H9 (cell line): ENCODE measurements around the gene ITPK1. TPM values are rescaled to one million over a fixed set of nuclear protein-coding genes. Genes with fewer than 3 reads are reported as not detected.
"Not testable (repeated sequence)": the region's sequence is repeated elsewhere in the genome, so short reads cannot be mapped to it uniquely, and the experiment has no call there.

Experiments
- DNase-seq: peaks from one replicate; pipeline ENCODE4 v3.0.0-alpha.2; 2017
- H2AFZ ChIP-seq: one replicate; pipeline ENCODE4 v1.6.1; 2013; ENCODE audit warnings: mild to moderate bottlenecking, low read length, control low read depth, moderate library complexity
- H2AK5ac ChIP-seq: 2 replicates; pipeline ENCODE4 v1.6.1; 2013; ENCODE audit warnings: low read length, control low read depth, mixed read lengths; ENCODE audit not compliant: insufficient read length
- H2BK120ac ChIP-seq: one replicate; pipeline ENCODE4 v1.6.1; 2013; ENCODE audit warnings: low read depth, mild to moderate bottlenecking, low read length, control low read depth, inconsistent platforms; ENCODE audit not compliant: poor library complexity, severe bottlenecking
- H2BK12ac ChIP-seq: 2 replicates; pipeline ENCODE4 v1.6.1; 2013; ENCODE audit warnings: low read length, control low read depth, mixed read lengths, low read depth; ENCODE audit not compliant: insufficient read length
- H2BK15ac ChIP-seq: 2 replicates; pipeline ENCODE4 v1.6.1; 2013; ENCODE audit warnings: low read depth, low read length, control low read depth
- H2BK20ac ChIP-seq: one replicate; pipeline ENCODE4 v1.6.1; 2013; ENCODE audit warnings: low read depth, mild to moderate bottlenecking, low read length, control low read depth, inconsistent platforms; ENCODE audit not compliant: poor library complexity, severe bottlenecking
- H2BK5ac ChIP-seq: 2 replicates; pipeline ENCODE4 v1.6.1; 2013; ENCODE audit warnings: low read length, control low read depth, mixed read lengths; ENCODE audit not compliant: insufficient read length
- H3K14ac ChIP-seq: 2 replicates; pipeline ENCODE4 v1.6.1; 2013; ENCODE audit warnings: low read length, control low read depth; ENCODE audit not compliant: insufficient read depth
- H3K18ac ChIP-seq: 2 replicates; pipeline ENCODE4 v1.6.1; 2013; ENCODE audit warnings: low read depth, mild to moderate bottlenecking, mixed read lengths, low read length, control low read depth; ENCODE audit not compliant: insufficient read length
- H3K23ac ChIP-seq: 2 replicates; pipeline ENCODE4 v1.6.1; 2013; ENCODE audit warnings: low read length, control low read depth, mixed read lengths, low read depth; ENCODE audit not compliant: insufficient read length
- H3K23me2 ChIP-seq: 2 replicates; pipeline ENCODE4 v1.6.1; 2013; ENCODE audit warnings: low read depth, mild to moderate bottlenecking, mixed read lengths, low read length, control low read depth; ENCODE audit not compliant: insufficient read length, poor library complexity, severe bottlenecking
- H3K27ac ChIP-seq: 2 replicates; pipeline ENCODE4 v1.5.1; 2013; ENCODE audit warnings: low read length, control low read depth, mixed read lengths, low read depth; ENCODE audit not compliant: insufficient read length
- H3K27me3 ChIP-seq: 2 replicates; pipeline ENCODE4 v1.6.1; 2013; ENCODE audit warnings: low read length, control low read depth, inconsistent platforms; ENCODE audit not compliant: insufficient read depth
- H3K4ac ChIP-seq: 2 replicates; pipeline ENCODE4 v1.6.1; 2013; ENCODE audit warnings: low read depth, mild to moderate bottlenecking, control low read depth, inconsistent platforms, low read length, moderate library complexity
- H3K4me1 ChIP-seq: 2 replicates; pipeline ENCODE4 v1.6.1; 2013; ENCODE audit warnings: low read length, control low read depth, inconsistent platforms; ENCODE audit not compliant: insufficient read depth
- H3K4me2 ChIP-seq: 2 replicates; pipeline ENCODE4 v1.6.1; 2013; ENCODE audit warnings: low read length, control low read depth, mixed read lengths; ENCODE audit not compliant: insufficient read length, insufficient read depth
- H3K56ac ChIP-seq: 2 replicates; pipeline ENCODE4 v1.6.1; 2013; ENCODE audit warnings: low read depth, mild to moderate bottlenecking, mixed read lengths, low read length, control low read depth; ENCODE audit not compliant: insufficient read length
- H3K79me1 ChIP-seq: 2 replicates; pipeline ENCODE4 v1.6.1; 2013; ENCODE audit warnings: low read depth, mild to moderate bottlenecking, moderate library complexity, low read length, control low read depth, inconsistent platforms; ENCODE audit not compliant: insufficient read depth, poor library complexity, severe bottlenecking
- H3K79me2 ChIP-seq: 2 replicates; pipeline ENCODE4 v1.6.1; 2013; ENCODE audit warnings: low read length, control low read depth, inconsistent platforms; ENCODE audit not compliant: insufficient read depth
- H3K9ac ChIP-seq: 2 replicates; pipeline ENCODE4 v1.6.1; 2013; ENCODE audit warnings: low read length, control low read depth, mixed read lengths; ENCODE audit not compliant: insufficient read length; ENCODE audit errors: extremely low read depth
- H3K9me3 ChIP-seq: one replicate; pipeline ENCODE4 v1.6.1; 2013; ENCODE audit warnings: low read depth, low read length, inconsistent platforms; ENCODE audit not compliant: control insufficient read depth
- H3T11ph ChIP-seq: one replicate; pipeline ENCODE4 v1.6.1; 2013; ENCODE audit warnings: mild to moderate bottlenecking, low read length, control low read depth, inconsistent platforms
- H4K20me1 ChIP-seq: one replicate; pipeline ENCODE4 v1.6.1; 2013; ENCODE audit not compliant: control insufficient read depth, insufficient read length, insufficient read depth
- H4K5ac ChIP-seq: 2 replicates; pipeline ENCODE4 v1.6.1; 2013; ENCODE audit warnings: low read depth, mild to moderate bottlenecking, mixed read lengths, low read length, control low read depth; ENCODE audit not compliant: insufficient read length
- H4K8ac ChIP-seq: replicated peaks from 2 replicates; pipeline ENCODE4 v1.6.1; 2013; ENCODE audit warnings: low read length, control low read depth, mixed read lengths, low read depth; ENCODE audit not compliant: insufficient read length
- H4K91ac ChIP-seq: 2 replicates; pipeline ENCODE4 v1.6.1; 2013; ENCODE audit warnings: low read depth, mild to moderate bottlenecking, moderate library complexity, mixed read lengths, low read length, control low read depth; ENCODE audit not compliant: insufficient read length
- H3K27ac Mint-ChIP-seq, 3 experiments: 2 replicates in 2 of 3; 3 replicates in 1 of 3; pipeline ENCODE4 v1.8.0; 2020 to 2021; ENCODE audit warnings: mixed read lengths in 3 of 3, mild to moderate bottlenecking in 1 of 3, moderate library complexity in 1 of 3
- H3K27me3 Mint-ChIP-seq: 2 replicates; pipeline ENCODE4 v1.8.0; 2021; ENCODE audit warnings: low read depth, mild to moderate bottlenecking, moderate library complexity, mixed read lengths
- H3K36me3 Mint-ChIP-seq, 3 experiments: 2 replicates in 2 of 3; 3 replicates in 1 of 3; pipeline ENCODE4 v1.8.0; 2020 to 2021; ENCODE audit warnings: low read depth in 3 of 3, mixed read lengths in 3 of 3; ENCODE audit not compliant: insufficient read depth in 1 of 3
- H3K4me1 Mint-ChIP-seq, 2 experiments: 2 replicates each; pipeline ENCODE4 v1.8.0; 2020; ENCODE audit warnings: mixed read lengths in 2 of 2
- H3K4me3 Mint-ChIP-seq, 2 experiments: 2 replicates in 1 of 2; 3 replicates in 1 of 2; pipeline ENCODE4 v1.8.0; 2020 to 2021; ENCODE audit warnings: mild to moderate bottlenecking in 2 of 2, mixed read lengths in 2 of 2, moderate library complexity in 1 of 2
- H3K9me3 Mint-ChIP-seq, 2 experiments: 2 replicates in 1 of 2; 3 replicates in 1 of 2; pipeline ENCODE4 v1.8.0; 2020; ENCODE audit warnings: mild to moderate bottlenecking in 2 of 2, mixed read lengths in 2 of 2, moderate library complexity in 1 of 2
- CTCF ChIP-seq: fragments of 200-600 bp; sonication (generic); conservative IDR thresholded peaks from 3 replicates; pipeline ENCODE4 v1.8.0; 2021; ENCODE audit warnings: antibody characterized with exemption, mild to moderate bottlenecking
- WGBS: extraction: QIAGEN DNeasy Blood & Tissue Kit; methylation state at CpG from one replicate; pipeline ENCODE4 v1.1.7; 2013; ENCODE audit warnings: missing lambda C conversion rate, low lambda C conversion rate, mixed read lengths; ENCODE audit not compliant: insufficient read length; ENCODE audit errors: extremely low coverage; 5-methylcytosine and 5-hydroxymethylcytosine counted together
- total RNA-seq: library from RNA; stranded (reverse); gene quantifications from 2 replicates; pipeline ENCODE4 v1.2.1, GENCODE V29; 2021

ITPK1 gene
- total RNA-seq, 1 experiment from 2014 or later = 92.7 TPM

- Histone ChIP-seq H3K9me3 (no peaks in the 10 kb centered on the region), H3K4me2 (no peak overlapping the region), H3K27ac (no peak overlapping the region), H3K4me1 (peaks cover 2% of the 10 kb centered on the region; the same call in 1 of the 2 replicates), H4K91ac (no peak overlapping the region), H4K8ac (no peak overlapping the region), H2AFZ (no peak overlapping the region), H4K20me1 (no peaks in the 10 kb centered on the region), H2BK5ac (no peak overlapping the region), H3T11ph (no peak overlapping the region), H3K27me3 (no peaks in the 10 kb centered on the region), H3K79me1 (no peaks in the 10 kb centered on the region), H3K9ac (no peak overlapping the region), H2BK120ac (no peak overlapping the region), H3K79me2 (no peaks in the 10 kb centered on the region), H2BK15ac (no peak overlapping the region), H4K5ac (no peak overlapping the region), H2BK12ac (no peak overlapping the region), H2BK20ac (no peak overlapping the region), H3K23ac (no peak overlapping the region), H3K23me2 (no peaks in the 10 kb centered on the region), H3K56ac (no peak overlapping the region), H3K14ac (no peak overlapping the region), H2AK5ac (no peak overlapping the region), H3K18ac (no peak overlapping the region), H3K4ac (no peak overlapping the region)
- no peaks in the 10 kb centered on the region; a peak in 2 of 7 replicates for H3K36me3 Mint-ChIP-seq
- TF ChIP-seq CTCF = no peak
- no peaks in the 10 kb centered on the region for H3K27me3 Mint-ChIP-seq
- WGBS = no CpG with 5 or more reads among the region's 10 CpGs
- H3K4me3 Mint-ChIP-seq = no peak overlapping the region
- peaks cover 16 to 31% of the 10 kb centered on the region in 2 experiments for H3K4me1 Mint-ChIP-seq
- no peak for DNase-seq
- H3K27ac Mint-ChIP-seq = no peak overlapping the region
- H3K9me3 Mint-ChIP-seq = no peaks in the 10 kb centered on the region
Measured at GRCh38 chr14:93062890-93063289, 52.8 kb downstream of the ITPK1 start.

DNA sequence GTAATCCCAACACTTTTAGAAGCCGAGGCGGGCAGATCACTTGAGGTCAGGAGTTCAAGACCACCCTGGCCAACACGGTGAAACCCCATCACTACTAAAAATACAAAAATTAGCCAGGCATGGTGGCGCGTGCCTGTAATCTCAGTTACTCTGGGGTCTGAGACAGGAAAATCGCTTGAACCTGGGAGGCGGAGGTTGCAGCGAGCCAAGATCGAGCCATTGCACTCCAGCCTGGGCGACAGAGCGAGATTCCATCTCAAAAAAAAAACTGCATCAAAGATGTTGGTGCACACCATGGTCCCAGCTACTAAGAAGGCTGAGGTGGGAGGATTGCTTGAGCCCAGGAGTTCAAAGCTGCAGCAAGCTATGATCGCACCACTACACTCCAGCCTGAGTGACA, 53.7 kb downstream of the ITPK1 start:
- H2AK5ac ChIP-seq, H3K23ac ChIP-seq, H3K56ac ChIP-seq, DNase-seq, H4K20me1 ChIP-seq, H4K8ac ChIP-seq, H3K23me2 ChIP-seq, H3K27me3 ChIP-seq, H2BK12ac ChIP-seq, H3K79me1 ChIP-seq, H3K9me3 Mint-ChIP-seq, H2BK120ac ChIP-seq, H3K4me2 ChIP-seq, H3K79me2 ChIP-seq, H4K91ac ChIP-seq, H3K4me1 ChIP-seq, H3K36me3 Mint-ChIP-seq, H2BK15ac ChIP-seq, H2BK5ac ChIP-seq, H3K27ac Mint-ChIP-seq, H4K5ac ChIP-seq, H3K27ac ChIP-seq, H3K9me3 ChIP-seq, H3K27me3 Mint-ChIP-seq, H3K4me3 Mint-ChIP-seq, H3K4ac ChIP-seq, H3K9ac ChIP-seq, H3K18ac ChIP-seq, H3K14ac ChIP-seq, H2AFZ ChIP-seq, H3T11ph ChIP-seq, H2BK20ac ChIP-seq: not testable (repeated sequence)
- peaks cover 23 to 40% of the 10 kb centered on the region in 2 experiments for H3K4me1 Mint-ChIP-seq
- WGBS = no CpG with 5 or more reads among the region's 12 CpGs
